ENCODE measurements around the gene RCC2. TPM values are rescaled to one million over a fixed set of nuclear protein-coding genes. Genes with fewer than 3 reads are reported as not detected.

The RCC2 gene
- polyA plus RNA-seq, 2 of the 4 experiments (the other 2 are of a cell fraction) = 60.9 to 90.0 TPM

DNA sequence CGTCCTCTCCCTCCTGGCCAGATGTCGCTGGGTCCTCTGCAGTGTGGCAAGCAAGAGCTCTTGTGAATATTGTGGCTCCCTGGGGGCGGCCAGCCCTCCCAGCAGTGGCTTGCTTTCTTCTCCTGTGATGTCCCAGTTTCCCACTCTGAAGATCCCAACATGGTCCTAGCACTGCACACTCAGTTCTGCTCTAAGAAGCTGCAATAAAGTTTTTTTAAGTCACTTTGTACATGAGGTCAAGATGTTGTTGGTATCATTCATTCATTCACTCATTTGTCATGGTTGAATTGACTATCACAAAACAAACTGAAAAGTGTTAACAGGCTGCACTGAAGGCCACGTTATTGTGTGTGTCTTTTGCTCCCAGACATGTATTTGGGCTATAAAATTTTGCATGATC is 75.7 kb downstream of the RCC2 start (continued):
- TF ChIP-seq, protein P1, sequence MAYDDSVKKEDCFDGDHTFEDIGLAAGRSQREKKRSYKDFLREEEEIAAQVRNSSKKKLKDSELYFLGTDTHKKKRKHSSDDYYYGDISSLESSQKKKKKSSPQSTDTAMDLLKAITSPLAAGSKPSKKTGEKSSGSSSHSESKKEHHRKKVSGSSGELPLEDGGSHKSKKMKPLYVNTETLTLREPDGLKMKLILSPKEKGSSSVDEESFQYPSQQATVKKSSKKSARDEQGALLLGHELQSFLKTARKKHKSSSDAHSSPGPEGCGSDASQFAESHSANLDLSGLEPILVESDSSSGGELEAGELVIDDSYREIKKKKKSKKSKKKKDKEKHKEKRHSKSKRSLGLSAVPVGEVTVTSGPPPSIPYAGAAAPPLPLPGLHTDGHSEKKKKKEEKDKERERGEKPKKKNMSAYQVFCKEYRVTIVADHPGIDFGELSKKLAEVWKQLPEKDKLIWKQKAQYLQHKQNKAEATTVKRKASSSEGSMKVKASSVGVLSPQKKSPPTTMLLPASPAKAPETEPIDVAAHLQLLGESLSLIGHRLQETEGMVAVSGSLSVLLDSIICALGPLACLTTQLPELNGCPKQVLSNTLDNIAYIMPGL (CRISPR knock-in tag; IDR thresholded peaks at IDR 0.05; ENCODE audit: borderline replicate concordance) = no peak
- TF ChIP-seq PHF8 (IDR thresholded peaks at IDR 0.05; ENCODE audit: borderline replicate concordance, low read depth) = no peak
- no peak for TF ChIP-seq TFCP2L1 (CRISPR knock-in tag; IDR thresholded peaks at IDR 0.05)
- TF ChIP-seq FOXS1 (CRISPR knock-in tag; IDR thresholded peaks at IDR 0.05) = no peak

DNA sequence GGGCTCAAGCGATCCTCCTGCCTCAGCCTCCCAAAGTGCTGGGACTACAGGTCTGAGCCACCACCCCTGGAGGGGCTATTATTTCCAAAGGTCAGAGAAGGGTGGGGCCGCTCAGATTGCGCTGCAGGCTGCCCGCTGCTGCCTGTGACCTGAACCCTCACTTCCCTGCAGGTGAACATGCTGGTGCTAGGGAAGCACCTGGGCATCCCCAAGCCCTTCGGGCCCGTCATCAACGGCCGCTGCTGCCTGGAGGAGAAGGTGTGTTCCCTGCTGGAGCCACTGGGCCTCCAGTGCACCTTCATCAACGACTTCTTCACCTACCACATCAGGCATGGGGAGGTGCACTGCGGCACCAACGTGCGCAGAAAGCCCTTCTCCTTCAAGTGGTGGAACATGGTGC is 76.1 kb downstream of the RCC2 start:
- FAIRE-seq = no peak
- no peaks in the 10 kb centered on the region for H3K4me1 ChIP-seq
- CTCF ChIA-PET = interaction anchor here (1.0 kb wide), 1 partner anchor 27 kb away, joined by 4 read pairs; no protein-coding TSS in a partner anchor
- WGBS (ENCODE audit: missing lambda C conversion rate) = 51% methylated on average over 3 of the region's 12 CpGs
- H3K4me3 ChIP-seq = no peak overlapping the region
- ATAC-seq = no peak
- no peak overlapping the region for H3K27ac ChIP-seq
- POLR2A ChIA-PET = no interaction called here
- DNase-seq (ENCODE audit: low read depth in 1 of 2, low spot score in 1 of 2) = no peak
- no peak overlapping the region for H3K4me2 ChIP-seq
- TF ChIP-seq CHD4 (IDR thresholded peaks at IDR 0.05; ENCODE audit: borderline replicate concordance) (no peak), PHF8 (IDR thresholded peaks at IDR 0.05; ENCODE audit: borderline replicate concordance, low read depth) (no peak), KDM1A (IDR thresholded peaks at IDR 0.05; ENCODE audit: low read depth) (no peak), TFCP2L1 (CRISPR knock-in tag; IDR thresholded peaks at IDR 0.05) (no peak), RARB (CRISPR knock-in tag; IDR thresholded peaks at IDR 0.05) (no peak), KDM5A (IDR thresholded peaks at IDR 0.05) (no peak), HDAC2 (IDR thresholded peaks at IDR 0.05) (no peak)
- TF ChIP-seq, protein P2, sequence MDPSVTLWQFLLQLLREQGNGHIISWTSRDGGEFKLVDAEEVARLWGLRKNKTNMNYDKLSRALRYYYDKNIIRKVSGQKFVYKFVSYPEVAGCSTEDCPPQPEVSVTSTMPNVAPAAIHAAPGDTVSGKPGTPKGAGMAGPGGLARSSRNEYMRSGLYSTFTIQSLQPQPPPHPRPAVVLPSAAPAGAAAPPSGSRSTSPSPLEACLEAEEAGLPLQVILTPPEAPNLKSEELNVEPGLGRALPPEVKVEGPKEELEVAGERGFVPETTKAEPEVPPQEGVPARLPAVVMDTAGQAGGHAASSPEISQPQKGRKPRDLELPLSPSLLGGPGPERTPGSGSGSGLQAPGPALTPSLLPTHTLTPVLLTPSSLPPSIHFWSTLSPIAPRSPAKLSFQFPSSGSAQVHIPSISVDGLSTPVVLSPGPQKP (IDR thresholded peaks at IDR 0.05; ENCODE audit: low read depth, low read length) = no peak
- TF ChIP-seq, protein P3, sequence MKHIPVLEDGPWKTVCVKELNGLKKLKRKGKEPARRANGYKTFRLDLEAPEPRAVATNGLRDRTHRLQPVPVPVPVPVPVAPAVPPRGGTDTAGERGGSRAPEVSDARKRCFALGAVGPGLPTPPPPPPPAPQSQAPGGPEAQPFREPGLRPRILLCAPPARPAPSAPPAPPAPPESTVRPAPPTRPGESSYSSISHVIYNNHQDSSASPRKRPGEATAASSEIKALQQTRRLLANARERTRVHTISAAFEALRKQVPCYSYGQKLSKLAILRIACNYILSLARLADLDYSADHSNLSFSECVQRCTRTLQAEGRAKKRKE (CRISPR knock-in tag; IDR thresholded peaks at IDR 0.05; ENCODE audit: low read depth) = no peak
- no peaks in the 10 kb centered on the region; the same call in 2 of the 3 replicates for H3K9me3 ChIP-seq

DNA sequence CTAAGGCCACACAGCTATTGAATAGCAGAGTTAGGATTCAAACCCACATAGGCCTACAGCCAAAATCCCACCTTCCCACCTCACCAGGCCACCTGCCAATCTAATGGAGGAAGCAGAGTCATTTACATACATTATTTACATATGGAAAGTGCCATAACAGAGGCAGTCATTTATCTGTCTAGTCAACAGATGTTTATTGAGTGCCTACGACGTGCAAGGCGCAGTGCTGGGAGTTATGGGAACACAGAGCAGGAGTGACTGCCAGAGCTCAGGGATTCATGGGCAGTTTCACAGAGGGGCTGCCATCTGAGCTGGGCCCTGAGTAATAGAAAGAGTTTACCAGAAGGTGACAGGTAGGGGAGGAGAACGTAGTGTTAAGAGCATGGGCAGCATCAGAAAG is 77.8 kb downstream of the RCC2 start:
- no peak overlapping the region for H3K4me2 ChIP-seq
- no peak overlapping the region for H3K27ac ChIP-seq
- no peak overlapping the region for H3K4me3 ChIP-seq
- DNase-seq (ENCODE audit: low read depth in 1 of 2, low spot score in 1 of 2) (no peak), FAIRE-seq (no peak), ATAC-seq (no peak)
- CTCF ChIA-PET = no interaction called here
- TF ChIP-seq CBX2 (IDR thresholded peaks at IDR 0.05; ENCODE audit: borderline replicate concordance, low read depth) (no peak), SMC3 (IDR thresholded peaks at IDR 0.05) (no peak), MAFK (IDR thresholded peaks at IDR 0.05; ENCODE audit: partially characterized antibody) (no peak), HOXB5 (CRISPR knock-in tag; IDR thresholded peaks at IDR 0.05) (no peak), FOSL2 (IDR thresholded peaks at IDR 0.05) (no peak), FOSL2 (CRISPR knock-in tag; IDR thresholded peaks at IDR 0.05) (no peak), HDAC2 (IDR thresholded peaks at IDR 0.05) (no peak), EP300 (IDR thresholded peaks at IDR 0.05) (no peak), MYC (IDR thresholded peaks at IDR 0.05; ENCODE audit: borderline replicate concordance, low read length) (no peak), CBX8 (IDR thresholded peaks at IDR 0.05) (no peak), TP53 (CRISPR knock-in tag; IDR thresholded peaks at IDR 0.05) (no peak), NR3C1 (IDR thresholded peaks at IDR 0.05) (no peak), PHF8 (IDR thresholded peaks at IDR 0.05; ENCODE audit: borderline replicate concordance, low read depth) (no peak), POLR2AphosphoS2 (conservative IDR thresholded peaks at IDR 0.05; ENCODE audit: low read length) (no peak), SREBF2 (IDR thresholded peaks at IDR 0.05) (no peak), POLR2A (IDR thresholded peaks at IDR 0.05; ENCODE audit: low read length) (no peak)
- TF ChIP-seq, protein P3 (CRISPR knock-in tag; IDR thresholded peaks at IDR 0.05; ENCODE audit: low read depth) = no peak
- TF ChIP-seq, protein P4, sequence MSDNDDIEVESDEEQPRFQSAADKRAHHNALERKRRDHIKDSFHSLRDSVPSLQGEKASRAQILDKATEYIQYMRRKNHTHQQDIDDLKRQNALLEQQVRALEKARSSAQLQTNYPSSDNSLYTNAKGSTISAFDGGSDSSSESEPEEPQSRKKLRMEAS (IDR thresholded peaks at IDR 0.05) = no peak
- WGBS (ENCODE audit: missing lambda C conversion rate) = 87% methylated on average over 4 of the region's 4 CpGs
- H3K9me3 ChIP-seq = no peaks in the 10 kb centered on the region; the same call in 2 of the 3 replicates
- H3K4me1 ChIP-seq = no peaks in the 10 kb centered on the region
- POLR2A ChIA-PET = no interaction called here
